ENCODE measurements around the gene UBE2G2. TPM values are rescaled to one million over a fixed set of nuclear protein-coding genes. Genes with fewer than 3 reads are reported as not detected.

UBE2G2 gene
- total and polyA plus RNA-seq, 10 donors: 39.4 to 125 (median 84.5) TPM

GRCh38 chr21:44742418-44743153, 59.0 kb downstream of the UBE2G2 start:
- Histone ChIP-seq H3K4me3 (no peak overlapping the region), H3K27me3 (replicated peaks in 1 of 7) (no peaks in the 10 kb centered on the region), H3K27ac (no peak overlapping the region), H3K36me3 (no peaks in the 10 kb centered on the region), H3K9me3 (peaks cover 3 to 31% (median 21%) of the 10 kb centered on the region in 8 donors), H3K4me1 (no peaks in the 10 kb centered on the region)
- 88 to 97% (median 95%) methylated on average over 1 of the region's 1 CpG for WGBS, 5 donors
- TF ChIP-seq CTCF (IDR thresholded peaks at IDR 0.05 in 8 of 11, conservative IDR thresholded peaks at IDR 0.05 in 3 of 11) (peak in 3 of 11 experiments; percentile 12 to 29 (median 14)), POLR2AphosphoS5 (IDR thresholded peaks at IDR 0.05) (no peak), POLR2A (IDR thresholded peaks at IDR 0.05) (no peak)
- DNase-seq: no peak
- intact Hi-C loops (cut with DNase I; ENCODE audit: low total_unique reads): loop anchor here (5.0 kb wide), 1 partner anchor 230 kb away; no protein-coding TSS in a partner anchor

GRCh38 chr21:44741921-44742320, 59.7 kb downstream of the UBE2G2 start:
- Histone ChIP-seq H3K27me3 (replicated peaks in 1 of 7) (no peaks in the 10 kb centered on the region), H3K4me3 (no peak overlapping the region), H3K4me1 (no peaks in the 10 kb centered on the region), H3K36me3 (no peaks in the 10 kb centered on the region), H3K27ac (no peak overlapping the region), H3K9me3 (peaks cover 3 to 38% (median 27%) of the 10 kb centered on the region in 8 donors)
- TF ChIP-seq CTCF (IDR thresholded peaks at IDR 0.05 in 8 of 11, conservative IDR thresholded peaks at IDR 0.05 in 3 of 11): no peak
- TF ChIP-seq POLR2A (IDR thresholded peaks at IDR 0.05): no peak
- DNase-seq: no peak
- WGBS, 5 donors: 95 to 99% (median 97%) methylated on average over 3 of the region's 3 CpGs
- intact Hi-C loops (cut with DNase I; ENCODE audit: low total_unique reads): loop anchor here (5.0 kb wide), 1 partner anchor 230 kb away; no protein-coding TSS in a partner anchor

- DNase-seq: no peak
- intact Hi-C loops (cut with DNase I; ENCODE audit: low total_unique reads): loop anchor here (5.0 kb wide), 1 partner anchor 228 kb away; no protein-coding TSS in a partner anchor
- no peak for TF ChIP-seq POLR2AphosphoS5 (IDR thresholded peaks at IDR 0.05)
- TF ChIP-seq CTCF (IDR thresholded peaks at IDR 0.05 in 8 of 11, conservative IDR thresholded peaks at IDR 0.05 in 3 of 11): no peak
- TF ChIP-seq POLR2A (IDR thresholded peaks at IDR 0.05): no peak
- Histone ChIP-seq H3K9me3 (peaks cover 3 to 50% (median 38%) of the 10 kb centered on the region in 8 donors), H3K27ac (no peak overlapping the region), H3K27me3 (replicated peaks in 1 of 7) (no peaks in the 10 kb centered on the region), H3K4me1 (no peaks in the 10 kb centered on the region), H3K4me3 (no peak overlapping the region), H3K36me3 (no peaks in the 10 kb centered on the region)
- 78 to 89% (median 83%) methylated on average over 7 of the region's 7 CpGs for WGBS, 5 donors
Measured at GRCh38 chr21:44740742-44741141, 60.9 kb downstream of the UBE2G2 start.

GRCh38 chr21:44739316-44739715, 62.3 kb downstream of the UBE2G2 start:
- intact Hi-C loops (cut with DNase I; ENCODE audit: low total_unique reads): no loop called here
- no peak for TF ChIP-seq POLR2AphosphoS5 (IDR thresholded peaks at IDR 0.05)
- TF ChIP-seq POLR2A (IDR thresholded peaks at IDR 0.05): no peak
- no peak for TF ChIP-seq CTCF (IDR thresholded peaks at IDR 0.05 in 8 of 11, conservative IDR thresholded peaks at IDR 0.05 in 3 of 11)
- peaks cover 0 to 6% (median 0%) of the 10 kb centered on the region in 7 donors for H3K27me3 ChIP-seq (replicated peaks in 1 of 7)
- H3K4me1 ChIP-seq: no peaks in the 10 kb centered on the region
- no peak overlapping the region for H3K27ac ChIP-seq
- H3K36me3 ChIP-seq: no peaks in the 10 kb centered on the region
- H3K4me3 ChIP-seq: no peak overlapping the region
- 92 to 100% (median 100%) methylated on average over 1 of the region's 1 CpG for WGBS, 5 donors
- no peak for DNase-seq
- peaks cover 3 to 51% (median 38%) of the 10 kb centered on the region in 8 donors for H3K9me3 ChIP-seq

Data from spleen (tissue), 11 donors.